H7 (cell line): ENCODE measurements around the gene BMPR2. TPM values are rescaled to one million over a fixed set of nuclear protein-coding genes. Genes with fewer than 3 reads are reported as not detected.

Experiments
- DNase-seq: peaks from one replicate; pipeline ENCODE4 v3.0.0; 2012
- H3K27me3 ChIP-seq: 2 replicates; pipeline ENCODE4 v1.6.0; 2011; ENCODE audit warnings: mild to moderate bottlenecking, low read length; ENCODE audit not compliant: control insufficient read depth, insufficient read depth
- H3K36me3 ChIP-seq: replicated peaks from 2 replicates; pipeline ENCODE4 v1.5.1; 2011; ENCODE audit warnings: low read length; ENCODE audit not compliant: control insufficient read depth, insufficient read depth
- H3K4me3 ChIP-seq: 2 replicates; pipeline ENCODE4 v1.5.1; 2011; ENCODE audit warnings: low read depth, mild to moderate bottlenecking, control low read depth, low read length, moderate library complexity; ENCODE audit not compliant: insufficient read depth
- total RNA-seq: library from RNA; depleted of rRNA; stranded (reverse); fragments of >200 nt; shearing (Covaris generic); gene quantifications from 2 replicates; pipeline ENCODE4 v1.2.3, GENCODE V29; 2014; rRNA removed

BMPR2 gene
- total RNA-seq, 1 experiment from 2014 or later = 10.3 TPM

DNA sequence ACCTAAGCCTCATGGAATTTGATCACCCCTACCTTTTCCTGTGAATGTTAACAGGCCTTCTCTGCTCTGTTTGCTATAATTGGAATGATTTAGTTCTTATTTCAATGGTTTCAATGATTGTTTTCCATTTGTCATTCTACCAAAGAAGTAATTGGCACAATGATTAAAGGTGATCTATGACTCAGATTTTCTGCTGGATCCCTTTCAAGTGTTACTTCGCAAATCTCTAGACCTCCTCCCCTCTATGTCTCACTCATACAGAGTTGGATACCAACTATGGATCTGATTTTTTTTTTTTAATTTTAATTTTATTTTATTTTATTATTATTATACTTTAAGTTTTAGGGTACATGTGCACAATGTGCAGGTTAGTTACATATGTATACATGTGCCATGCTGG lies 229.0 kb downstream of the BMPR2 start:
- H3K27me3 ChIP-seq = no peaks in the 10 kb centered on the region
- H3K4me3 ChIP-seq = no peak overlapping the region
- DNase-seq = no peak
- no peaks in the 10 kb centered on the region for H3K36me3 ChIP-seq

DNA sequence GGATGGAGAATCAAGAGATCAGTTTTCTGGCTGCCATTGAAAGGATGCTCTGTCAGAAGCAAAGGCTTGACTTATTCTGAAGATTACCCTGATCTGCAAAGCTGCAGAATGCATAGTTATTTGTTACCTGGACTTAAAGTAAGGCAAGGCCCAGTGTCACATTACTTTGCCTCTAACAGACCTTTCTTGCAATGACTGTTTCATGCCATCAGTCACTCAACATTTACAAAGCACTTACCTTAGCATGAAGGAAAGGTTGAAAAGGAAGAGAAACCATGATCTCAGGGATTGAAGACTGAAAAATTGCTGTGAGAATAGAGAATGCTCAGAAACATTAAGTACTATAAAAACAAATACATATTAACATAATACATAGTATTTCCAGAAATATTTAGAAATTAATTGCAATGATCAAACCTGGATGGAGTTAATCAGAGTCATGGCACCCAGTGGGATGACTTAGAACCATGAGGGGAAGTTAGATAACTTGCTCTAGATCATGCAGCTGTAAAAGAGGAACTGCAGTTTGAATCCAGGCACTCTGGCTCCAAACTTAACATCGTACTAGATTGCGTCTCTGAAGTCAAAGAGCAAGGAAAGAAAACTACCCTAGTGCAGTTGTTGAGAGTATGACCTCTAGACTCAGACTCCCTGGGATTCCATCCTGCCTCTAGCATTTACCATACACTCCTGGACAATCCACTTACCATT lies 232.2 kb downstream of the BMPR2 start:
- no peaks in the 10 kb centered on the region for H3K36me3 ChIP-seq
- no peak overlapping the region for H3K4me3 ChIP-seq
- H3K27me3 ChIP-seq = no peaks in the 10 kb centered on the region
- DNase-seq = no peak

DNA sequence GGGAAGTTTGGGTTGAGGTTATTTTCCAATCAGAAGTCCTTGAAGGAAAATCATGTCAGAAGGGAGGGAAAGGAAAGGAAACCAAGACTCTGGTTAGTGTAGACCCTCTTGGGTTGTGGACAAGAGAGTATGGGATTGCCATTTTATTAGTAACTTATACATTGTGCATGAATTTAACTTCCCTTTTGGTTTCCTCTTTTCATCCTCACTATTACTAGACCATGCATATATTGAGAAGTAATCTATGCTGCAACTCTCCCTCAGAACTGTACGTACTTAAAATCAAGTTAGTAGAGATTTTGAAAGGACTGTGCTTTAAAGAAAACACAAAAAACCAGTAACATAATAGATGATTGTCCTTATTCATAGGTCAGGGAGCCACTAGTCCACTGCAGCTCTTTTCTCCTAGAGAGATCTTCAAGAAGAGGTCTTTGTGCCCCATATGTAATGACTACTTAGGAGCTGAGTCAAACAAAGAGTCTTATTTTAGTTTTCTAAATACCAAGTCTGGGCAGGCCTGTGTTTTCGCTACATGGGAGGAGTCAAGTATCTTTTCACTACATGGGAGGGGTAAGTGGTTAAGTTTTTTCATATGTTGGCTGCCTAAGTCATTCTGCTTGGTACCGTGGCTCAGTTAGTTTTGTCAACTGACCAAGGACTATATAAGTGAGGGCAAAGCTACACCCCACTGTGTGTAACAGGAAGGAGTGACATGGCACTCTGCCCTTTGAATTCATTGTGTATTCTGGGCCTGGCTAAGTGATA lies 233.4 kb downstream of the BMPR2 start:
- Histone ChIP-seq H3K4me3 (no peak overlapping the region), H3K36me3 (no peaks in the 10 kb centered on the region), H3K27me3 (no peaks in the 10 kb centered on the region)
- no peak for DNase-seq

DNA sequence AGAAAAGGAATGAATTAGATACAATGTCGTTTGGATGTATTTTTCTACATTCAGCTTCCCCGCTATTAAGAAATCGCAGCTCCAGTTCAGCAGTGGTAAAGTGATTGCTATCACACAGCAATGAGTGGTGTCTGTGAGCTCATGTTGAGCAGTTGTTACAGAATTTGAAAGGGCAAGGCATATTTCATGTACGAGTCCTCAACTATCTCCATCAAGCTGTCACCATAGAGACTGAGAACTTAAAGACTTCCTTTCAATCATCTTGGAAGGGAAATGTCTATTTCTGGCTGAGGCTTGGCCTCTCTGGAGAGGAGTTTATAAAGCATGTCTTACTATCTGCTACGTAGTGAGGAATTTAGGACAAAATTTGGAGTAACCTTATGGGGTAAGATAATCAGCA lies 234.3 kb downstream of the BMPR2 start:
- no peak overlapping the region for H3K4me3 ChIP-seq
- no peaks in the 10 kb centered on the region for H3K36me3 ChIP-seq
- H3K27me3 ChIP-seq = no peaks in the 10 kb centered on the region
- DNase-seq = no peak

DNA sequence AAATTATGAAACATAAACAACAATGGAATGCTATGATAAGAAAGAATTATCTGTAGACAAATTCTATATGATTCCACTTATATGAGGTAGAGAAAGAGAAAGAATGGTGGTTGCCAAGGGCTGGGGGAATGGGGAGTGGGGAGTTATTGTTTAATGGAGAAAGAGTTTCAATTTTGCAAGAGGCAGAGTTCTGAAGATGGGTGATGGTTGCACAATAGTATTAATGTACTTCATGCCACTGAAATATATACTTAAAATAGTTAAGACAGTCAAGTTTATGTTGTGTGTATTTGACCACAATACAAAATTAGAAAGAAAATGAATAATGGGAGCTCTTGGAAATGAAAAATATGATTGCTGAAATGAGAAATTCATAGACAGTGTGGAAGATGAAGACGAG lies 236.0 kb downstream of the BMPR2 start:
- Histone ChIP-seq H3K27me3 (no peaks in the 10 kb centered on the region), H3K4me3 (no peak overlapping the region), H3K36me3 (no peaks in the 10 kb centered on the region)
- no peak for DNase-seq

DNA sequence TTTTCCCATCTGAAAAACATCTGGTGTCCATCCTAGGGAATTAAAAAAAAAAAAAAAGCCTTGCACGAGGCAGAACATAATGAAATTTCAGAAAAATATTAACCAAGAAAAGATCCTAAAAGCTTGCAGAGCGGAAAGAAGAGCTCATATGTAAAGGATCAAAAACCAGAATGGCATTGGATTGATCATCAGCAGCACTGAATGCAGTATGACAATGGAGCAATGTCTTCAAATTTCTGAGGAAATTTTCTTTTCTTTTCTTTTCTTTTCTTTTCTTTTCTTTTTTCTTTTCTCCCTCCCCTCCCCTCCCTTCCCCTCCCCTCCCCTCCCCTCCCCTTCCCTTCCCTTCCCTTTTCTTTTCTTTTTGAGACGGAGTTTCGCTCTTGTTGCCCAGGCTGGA lies 237.4 kb downstream of the BMPR2 start:
- no peak for DNase-seq
- Histone ChIP-seq H3K36me3 (no peaks in the 10 kb centered on the region), H3K27me3 (no peaks in the 10 kb centered on the region), H3K4me3 (no peak overlapping the region)

Other genes with a start within 250 kb of the BMPR2 start
- gene SUMO1, start 137.7 kb upstream of the BMPR2 start, total RNA-seq = 216 and 326 TPM in 2 replicates
- 70.7 and 95.9 TPM in 2 replicates for gene NOP58, start 110.6 kb upstream of the BMPR2 start, total RNA-seq